ENCODE data around the gene C20orf204.

DNA sequence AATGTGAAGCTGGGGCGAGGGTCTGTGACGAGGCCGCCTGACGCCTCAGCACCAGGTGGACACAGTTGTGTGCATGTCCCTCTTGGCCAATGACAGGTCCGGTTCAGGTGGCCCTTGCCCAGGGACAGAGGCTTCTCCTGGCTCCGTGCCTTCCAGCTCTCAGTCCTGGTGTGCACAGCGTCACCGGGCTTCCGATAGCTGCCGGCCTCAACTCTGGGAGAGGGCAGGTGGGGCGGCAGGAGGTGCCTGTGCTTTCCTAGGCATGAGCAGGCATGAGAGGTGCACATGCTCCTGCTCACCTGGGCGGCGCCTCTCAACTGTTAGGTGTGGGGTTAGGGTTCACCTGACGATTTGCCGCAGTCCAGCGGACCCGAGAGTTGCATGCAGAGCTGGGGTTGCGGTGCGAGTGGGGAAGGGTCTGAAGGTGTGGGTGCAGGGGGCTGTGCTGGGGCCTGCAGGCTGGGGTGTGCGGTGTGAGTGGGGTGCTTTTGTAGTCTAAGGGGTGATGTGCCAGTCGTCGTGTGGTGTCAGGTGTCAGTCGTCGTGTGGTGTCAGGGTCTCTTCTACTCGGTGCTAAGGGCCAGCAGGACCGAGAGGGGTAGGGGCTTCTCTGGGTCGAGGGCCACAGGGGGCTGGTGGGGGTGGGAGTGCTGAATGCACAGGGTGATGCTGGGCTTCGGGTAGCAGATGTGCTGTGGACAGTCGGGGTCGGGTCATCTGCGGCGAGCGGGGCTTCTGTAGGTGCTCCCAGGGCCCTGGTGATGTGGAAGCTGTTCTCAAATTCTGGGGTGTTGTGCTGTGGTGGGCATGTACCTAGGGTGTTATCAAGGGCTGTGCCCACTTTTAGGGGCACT, 17.2 kb downstream of the C20orf204 start:
- no peak for TF ChIP-seq POLR2A (IDR thresholded peaks at IDR 0.05)
- TF ChIP-seq, protein P1, sequence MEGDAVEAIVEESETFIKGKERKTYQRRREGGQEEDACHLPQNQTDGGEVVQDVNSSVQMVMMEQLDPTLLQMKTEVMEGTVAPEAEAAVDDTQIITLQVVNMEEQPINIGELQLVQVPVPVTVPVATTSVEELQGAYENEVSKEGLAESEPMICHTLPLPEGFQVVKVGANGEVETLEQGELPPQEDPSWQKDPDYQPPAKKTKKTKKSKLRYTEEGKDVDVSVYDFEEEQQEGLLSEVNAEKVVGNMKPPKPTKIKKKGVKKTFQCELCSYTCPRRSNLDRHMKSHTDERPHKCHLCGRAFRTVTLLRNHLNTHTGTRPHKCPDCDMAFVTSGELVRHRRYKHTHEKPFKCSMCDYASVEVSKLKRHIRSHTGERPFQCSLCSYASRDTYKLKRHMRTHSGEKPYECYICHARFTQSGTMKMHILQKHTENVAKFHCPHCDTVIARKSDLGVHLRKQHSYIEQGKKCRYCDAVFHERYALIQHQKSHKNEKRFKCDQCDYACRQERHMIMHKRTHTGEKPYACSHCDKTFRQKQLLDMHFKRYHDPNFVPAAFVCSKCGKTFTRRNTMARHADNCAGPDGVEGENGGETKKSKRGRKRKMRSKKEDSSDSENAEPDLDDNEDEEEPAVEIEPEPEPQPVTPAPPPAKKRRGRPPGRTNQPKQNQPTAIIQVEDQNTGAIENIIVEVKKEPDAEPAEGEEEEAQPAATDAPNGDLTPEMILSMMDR (IDR thresholded peaks at IDR 0.05) = no peak
